OCI-LY1 (cell line): ENCODE measurements around the gene ADARB2.
"Not testable (repeated sequence)": the region's sequence is repeated elsewhere in the genome, so short reads cannot be mapped to it uniquely, and the experiment has no call there.

Experiments
- CTCF ChIP-seq: fragments of 200-600 bp; sonication (generic), shearing (Covaris generic); IDR thresholded peaks from 2 replicates; pipeline ENCODE4 v1.5.1; 2017; ENCODE audit warnings: mild to moderate bottlenecking, antibody characterized with exemption, low read length, moderate library complexity, mixed read lengths
- EZH2 ChIP-seq: fragments of 200-600 bp; sonication (generic), shearing (Covaris generic); IDR thresholded peaks from 2 replicates; pipeline ENCODE4 v1.8.0; 2017; ENCODE audit warnings: borderline replicate concordance, mixed run types, mild to moderate bottlenecking, antibody characterized with exemption, low read length, moderate library complexity, mixed read lengths

GRCh38 chr10:1427521-1428186 is 309.7 kb downstream of the ADARB2 start:
- not testable (repeated sequence) for TF ChIP-seq CTCF, EZH2
